NCI-H524 treated with DMSO at 0.1 percent for 48 hours (cell line): ENCODE measurements around the gene HIRIP3.
A peak's percentile ranks its signal among the peaks of the same experiment; 100 is the strongest.

ENCODE experiments used
- DNase-seq: peaks from one replicate; lab custom pipeline; 2025; lab: John Stamatoyannopoulos, UW

HIRIP3 gene

DNA sequence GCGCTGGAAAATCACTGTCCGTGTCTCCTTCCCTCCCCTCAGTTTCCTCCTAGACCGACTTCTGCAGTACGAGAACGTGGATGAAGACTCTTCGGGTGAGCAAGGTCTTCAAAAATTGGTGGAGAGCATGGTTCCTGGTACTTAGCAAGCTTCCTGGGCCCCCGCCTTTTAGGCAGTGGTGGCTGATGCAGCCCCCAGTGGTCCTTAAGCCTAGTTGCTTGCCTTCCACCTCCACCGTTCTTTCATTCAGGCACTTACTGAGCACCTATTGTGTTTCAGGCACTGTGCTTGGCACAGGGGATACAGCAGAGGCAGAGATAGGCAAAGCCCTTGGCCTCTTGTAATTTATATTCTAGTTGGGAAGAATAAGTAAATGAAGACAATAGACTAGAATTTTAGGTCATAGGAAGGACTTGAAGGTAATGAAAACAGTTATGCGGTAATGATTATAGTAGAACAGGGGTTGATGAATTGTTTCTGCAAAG is 1.4 kb upstream of the HIRIP3 start:
- no peak for DNase-seq

DNA sequence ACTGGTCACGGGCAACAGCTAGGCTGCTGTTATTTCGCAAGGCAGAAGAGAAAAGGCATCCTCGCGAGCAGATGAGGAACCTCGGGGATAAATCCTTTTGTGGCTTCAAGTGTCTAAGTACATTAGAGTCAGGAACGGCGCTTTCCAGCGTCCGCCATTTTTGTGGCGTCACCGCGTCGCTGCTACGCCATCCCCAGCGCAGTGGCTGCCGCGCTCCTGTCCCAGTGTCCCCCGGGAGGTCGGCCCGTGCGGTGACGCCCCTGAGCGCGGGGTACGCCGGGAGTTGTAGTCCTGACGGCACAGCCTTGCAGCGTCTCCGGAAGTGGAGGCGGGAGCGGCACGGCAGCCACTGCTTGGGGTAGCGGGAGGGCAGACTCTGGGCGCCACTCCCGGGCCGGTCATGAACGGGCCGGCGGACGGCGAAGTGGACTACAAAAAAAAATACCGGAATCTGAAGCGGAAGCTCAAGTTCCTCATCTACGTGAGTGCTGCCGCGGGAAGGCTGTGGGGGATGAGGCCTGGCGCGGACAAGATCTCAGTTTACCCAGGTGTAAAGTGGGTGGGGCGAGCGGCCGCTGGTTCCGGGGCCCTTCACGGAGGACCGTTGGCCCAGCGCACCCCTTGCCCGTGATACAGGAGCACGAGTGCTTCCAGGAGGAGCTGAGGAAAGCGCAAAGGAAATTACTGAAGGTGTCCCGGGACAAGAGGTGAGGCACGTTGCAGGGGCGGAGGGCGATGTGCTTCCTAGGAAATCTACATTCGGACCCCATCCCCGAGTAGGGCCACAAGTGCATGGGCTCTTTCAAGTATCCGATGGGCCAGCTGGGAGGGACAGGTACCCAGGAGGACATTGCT is 721 bp upstream of the HIRIP3 start, which contains the start of gene INO80E:
Gene INO80E, plus strand, starts transcription at position 331 of the 855 bp plus-strand sequence. Its CDS starts 70 bp downstream, at position 401.
- DNase-seq = peak; percentile 77

DNA sequence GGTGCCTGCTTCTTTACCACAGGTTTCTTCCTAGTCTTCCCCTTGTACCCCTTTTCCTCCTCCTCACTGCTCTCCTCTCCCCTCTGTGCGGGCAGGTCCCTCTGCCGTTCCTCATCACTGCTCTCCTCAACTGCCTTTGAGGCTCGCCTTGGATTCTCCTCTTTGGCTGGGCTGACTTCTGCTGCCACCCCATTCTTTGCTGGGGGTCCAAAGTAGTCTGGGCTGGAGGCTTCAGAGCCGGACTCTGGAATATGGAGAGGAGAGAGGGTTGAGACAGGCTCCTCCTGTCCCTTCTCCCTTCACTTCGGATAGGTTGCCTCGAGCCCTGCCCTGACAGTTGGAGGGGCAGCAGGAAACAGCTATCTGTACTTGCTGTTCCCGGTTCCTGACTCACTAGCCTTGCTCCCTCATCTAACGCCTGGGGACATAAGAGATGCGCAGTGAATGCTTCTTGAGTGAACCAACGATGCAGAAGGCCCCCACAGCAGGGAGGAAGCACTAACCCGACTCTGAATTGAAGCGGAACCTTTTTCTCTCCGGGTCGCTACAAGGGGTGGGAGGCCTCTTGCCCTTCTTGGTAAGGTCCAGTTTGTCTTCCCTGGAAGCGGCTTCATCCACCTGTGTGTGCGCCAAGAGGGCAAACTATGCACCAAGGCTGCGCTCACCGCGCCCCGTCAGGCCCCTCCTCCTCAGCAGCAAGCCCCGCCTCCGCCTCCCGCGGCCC is 655 bp downstream of the HIRIP3 start:
- no peak for DNase-seq

DNA sequence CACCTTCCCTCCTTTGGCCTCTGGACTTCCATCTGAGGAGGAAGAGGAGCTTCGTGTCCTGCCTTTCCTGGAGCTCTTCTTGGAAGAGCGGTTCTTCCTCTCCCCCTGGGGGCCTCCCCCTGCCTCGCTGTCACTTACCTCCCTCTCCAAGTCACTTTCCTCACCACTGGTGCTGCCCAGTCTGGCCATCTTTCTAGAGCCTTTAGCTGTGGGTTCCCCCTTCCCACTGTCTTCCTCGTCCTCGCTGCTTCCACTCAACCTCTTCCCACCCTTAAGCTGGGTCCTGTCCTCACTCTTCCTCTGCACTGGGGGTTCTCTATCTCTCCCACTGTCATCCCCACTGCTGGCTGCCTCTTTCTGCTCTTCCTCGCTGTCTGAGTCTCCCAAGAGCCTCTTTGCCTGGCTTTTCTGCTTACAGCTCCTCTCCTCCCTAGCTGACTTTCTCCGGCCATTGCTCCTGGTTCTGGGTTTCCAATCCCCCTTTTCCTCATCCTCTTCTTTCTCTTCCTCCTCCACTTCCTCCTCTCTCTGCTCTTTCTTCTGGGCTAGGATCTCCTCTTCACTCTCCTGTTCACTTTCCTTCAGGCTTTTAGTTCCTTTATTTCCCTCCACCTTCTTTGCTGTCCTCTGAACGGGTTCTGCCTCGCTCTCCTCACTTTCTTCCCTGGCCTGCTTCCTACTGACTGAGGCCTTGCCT is 1.4 kb downstream of the HIRIP3 start:
- no peak for DNase-seq

DNA sequence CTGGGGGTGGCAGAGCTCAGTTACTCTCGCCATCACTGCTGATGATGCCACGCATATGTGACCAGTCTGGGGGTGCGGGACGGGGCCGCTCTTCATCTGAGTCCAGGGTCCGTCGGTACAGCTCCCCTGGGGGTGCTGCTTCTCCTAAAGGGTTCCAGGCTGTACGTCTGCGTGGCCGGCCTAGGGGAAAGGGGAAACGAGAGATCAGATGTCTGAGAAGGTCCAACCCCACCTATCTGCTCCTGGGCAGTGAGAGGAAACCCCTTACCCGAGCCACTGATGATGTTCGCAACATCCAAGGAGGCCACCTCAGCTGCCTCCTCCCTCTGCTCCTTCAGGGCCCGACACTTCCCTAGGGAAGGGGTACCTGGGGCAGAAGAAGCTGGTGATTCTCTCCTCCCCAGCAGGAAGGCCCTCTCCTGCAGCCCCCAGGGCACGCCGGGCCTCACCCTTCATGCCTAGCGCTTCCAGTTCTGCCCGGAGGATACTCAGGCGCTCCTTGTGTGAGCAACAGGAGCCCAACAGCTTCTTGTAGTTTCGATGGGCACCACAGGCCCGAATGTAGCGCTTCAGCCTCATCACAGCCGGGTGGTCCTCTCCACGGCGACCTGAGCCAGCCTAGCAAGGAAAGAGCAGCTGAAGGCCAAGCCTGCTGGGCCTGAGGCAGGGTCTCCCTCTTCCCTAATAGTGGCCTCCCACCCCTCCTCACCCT is 2.1 kb downstream of the HIRIP3 start:
- no peak for DNase-seq

DNA sequence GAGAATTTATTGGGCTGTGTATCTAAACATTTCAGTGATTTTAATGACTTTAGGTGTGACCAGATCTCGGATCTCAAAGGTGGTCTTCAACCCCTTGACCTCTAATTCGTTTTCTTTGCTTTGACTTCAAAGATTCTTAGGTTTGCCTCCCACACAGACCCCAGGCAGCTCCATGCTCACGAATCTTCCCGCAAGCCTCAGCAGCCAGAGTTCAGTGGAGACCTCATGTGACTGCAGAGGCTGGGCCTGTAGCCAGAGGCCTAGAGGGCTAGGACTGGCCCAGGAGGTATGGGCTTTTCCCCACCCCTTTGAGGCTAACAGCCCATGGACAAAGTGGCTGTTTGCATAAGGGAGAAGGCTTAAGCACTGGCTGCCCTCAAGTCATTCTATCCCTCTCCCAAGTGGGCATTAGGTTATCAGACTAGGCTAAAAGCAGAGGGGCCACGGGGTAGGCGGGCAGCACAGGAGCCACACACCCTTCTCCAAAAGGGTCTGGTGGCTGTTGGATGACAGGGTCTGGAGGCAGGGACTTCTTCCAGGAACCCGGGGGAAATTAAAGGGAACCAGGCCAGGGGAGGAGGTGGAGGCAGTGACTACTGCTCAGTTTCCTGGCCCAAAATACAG is 3.0 kb downstream of the HIRIP3 start:
- DNase-seq = no peak

DNA sequence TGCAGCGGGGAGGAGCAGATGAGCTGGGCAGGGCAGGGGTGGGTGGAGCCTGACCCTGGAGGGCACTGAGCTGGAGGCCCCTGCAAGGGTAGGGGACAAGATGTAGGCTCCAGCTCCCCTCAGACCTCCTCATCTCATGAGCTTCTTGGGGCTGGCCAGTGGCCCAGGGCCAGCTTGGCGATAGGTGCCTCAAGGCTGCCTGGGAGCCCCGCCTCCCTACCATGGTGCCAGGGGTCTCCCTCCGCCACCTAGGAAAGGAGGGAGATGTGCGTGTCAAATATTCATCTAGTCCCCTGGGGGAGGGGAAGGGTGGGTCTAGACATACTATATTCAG is 3.9 kb downstream of the HIRIP3 start:
- DNase-seq = no peak

DNA sequence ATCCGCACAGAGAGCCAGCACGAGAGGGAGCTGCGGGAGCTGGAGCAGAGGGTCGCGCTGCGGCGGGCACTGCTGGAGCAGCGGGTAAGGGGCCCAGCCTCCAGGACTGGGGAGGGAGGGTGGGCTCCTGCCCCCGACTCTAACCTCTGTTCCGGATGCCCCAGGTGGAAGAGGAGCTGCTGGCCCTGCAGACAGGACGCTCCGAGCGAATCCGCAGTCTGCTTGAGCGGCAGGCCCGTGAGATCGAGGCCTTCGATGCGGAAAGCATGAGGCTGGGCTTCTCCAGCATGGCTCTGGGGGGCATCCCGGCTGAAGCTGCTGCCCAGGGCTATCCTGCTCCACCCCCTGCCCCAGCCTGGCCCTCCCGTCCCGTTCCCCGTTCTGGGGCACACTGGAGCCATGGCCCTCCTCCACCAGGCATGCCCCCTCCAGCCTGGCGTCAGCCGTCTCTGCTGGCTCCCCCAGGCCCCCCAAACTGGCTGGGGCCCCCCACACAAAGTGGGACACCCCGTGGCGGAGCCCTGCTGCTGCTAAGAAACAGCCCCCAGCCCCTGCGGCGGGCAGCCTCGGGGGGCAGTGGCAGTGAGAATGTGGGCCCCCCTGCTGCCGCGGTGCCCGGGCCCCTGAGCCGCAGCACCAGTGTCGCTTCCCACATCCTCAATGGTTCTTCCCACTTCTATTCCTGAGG is 4.4 kb downstream of the HIRIP3 start:
- DNase-seq = no peak

DNA sequence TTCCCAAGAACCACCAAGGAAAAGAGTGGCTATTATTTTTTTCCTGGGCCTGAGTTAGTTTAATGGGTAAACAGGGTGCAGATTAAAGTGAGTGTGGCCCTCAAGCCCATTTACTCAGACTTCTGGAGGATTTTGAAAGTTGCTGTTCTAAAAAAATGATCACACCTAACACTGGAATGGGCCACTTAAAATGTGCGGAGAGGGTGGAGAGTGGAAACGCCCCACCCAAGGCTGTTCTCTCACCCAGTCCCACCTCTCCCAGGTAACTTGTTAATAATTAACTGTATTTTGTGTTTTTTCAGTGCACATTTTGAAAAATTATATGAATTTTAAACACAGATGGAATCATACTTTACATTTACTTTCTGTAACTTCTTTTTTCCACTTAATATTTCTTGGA is 5.4 kb downstream of the HIRIP3 start:
- no peak for DNase-seq

DNA sequence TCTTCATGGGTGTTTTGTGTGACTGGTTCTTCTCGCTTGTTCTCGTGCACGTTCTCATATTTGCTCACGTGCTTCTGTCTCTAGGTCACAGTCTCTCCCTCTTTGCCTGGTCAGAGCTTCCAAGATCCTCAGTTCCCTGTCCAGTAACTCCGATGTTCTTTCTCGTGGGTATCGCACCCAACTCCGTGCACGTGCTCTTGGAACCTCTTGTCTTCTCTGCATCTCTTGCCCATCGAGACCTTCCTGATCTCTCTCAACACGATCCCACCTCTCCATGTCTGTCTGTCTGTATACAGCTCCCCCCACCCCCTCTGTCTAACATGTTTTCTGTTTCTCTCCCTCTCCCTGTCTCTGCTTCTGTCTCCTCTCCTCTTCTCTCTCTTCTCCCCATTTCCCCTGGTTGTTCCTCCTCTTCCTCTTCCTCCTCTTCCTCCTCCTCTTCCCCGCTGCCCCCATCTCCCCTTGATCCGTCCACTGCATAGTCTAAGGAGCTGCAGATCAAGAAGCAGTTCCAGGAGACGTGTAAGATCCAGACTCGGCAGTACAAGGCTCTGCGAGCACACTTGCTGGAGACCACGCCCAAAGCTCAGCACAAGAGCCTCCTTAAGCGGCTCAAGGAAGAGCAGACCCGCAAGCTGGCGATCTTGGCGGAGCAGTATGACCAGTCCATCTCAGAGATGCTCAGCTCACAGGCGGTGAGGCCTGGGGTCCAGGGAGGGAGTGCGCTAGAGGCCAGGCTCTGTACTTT is 6.1 kb downstream of the HIRIP3 start:
- no peak for DNase-seq

DNA sequence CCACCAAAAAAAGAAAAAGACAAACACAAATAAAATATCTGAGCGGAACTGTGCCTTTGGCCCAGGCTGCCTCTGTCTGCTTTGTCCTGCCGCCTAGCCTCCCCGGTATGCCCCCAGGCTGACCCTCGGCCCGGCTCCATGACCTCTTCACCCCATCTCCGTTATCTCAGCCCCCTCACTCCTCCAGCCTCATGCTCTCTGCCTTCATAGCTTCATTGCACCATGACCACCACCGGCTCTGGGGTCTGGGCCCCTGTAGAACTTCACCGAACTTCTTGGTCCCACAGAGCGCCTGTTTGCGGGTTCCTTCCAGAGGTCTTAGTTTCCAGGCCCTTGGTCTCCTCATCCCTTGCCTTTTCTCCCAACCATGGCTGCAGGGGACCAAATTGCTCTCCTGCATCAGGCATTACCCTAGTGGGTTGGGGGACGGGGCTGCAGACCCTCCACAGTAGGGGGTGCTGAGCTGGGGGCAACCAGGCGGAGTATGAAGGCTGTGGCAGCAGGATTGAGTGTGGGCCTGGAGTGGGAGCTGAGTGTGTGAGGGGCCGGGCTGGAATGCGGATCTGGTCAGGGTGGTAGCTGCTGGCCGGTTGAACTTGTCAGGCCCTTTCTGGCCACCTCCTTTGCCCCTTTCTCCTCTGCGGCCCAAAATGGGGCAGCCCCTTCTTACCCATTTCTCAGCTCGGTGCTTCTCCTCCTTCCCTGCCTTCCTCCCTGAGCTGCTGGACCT is 6.9 kb downstream of the HIRIP3 start:
- DNase-seq = no peak

DNA sequence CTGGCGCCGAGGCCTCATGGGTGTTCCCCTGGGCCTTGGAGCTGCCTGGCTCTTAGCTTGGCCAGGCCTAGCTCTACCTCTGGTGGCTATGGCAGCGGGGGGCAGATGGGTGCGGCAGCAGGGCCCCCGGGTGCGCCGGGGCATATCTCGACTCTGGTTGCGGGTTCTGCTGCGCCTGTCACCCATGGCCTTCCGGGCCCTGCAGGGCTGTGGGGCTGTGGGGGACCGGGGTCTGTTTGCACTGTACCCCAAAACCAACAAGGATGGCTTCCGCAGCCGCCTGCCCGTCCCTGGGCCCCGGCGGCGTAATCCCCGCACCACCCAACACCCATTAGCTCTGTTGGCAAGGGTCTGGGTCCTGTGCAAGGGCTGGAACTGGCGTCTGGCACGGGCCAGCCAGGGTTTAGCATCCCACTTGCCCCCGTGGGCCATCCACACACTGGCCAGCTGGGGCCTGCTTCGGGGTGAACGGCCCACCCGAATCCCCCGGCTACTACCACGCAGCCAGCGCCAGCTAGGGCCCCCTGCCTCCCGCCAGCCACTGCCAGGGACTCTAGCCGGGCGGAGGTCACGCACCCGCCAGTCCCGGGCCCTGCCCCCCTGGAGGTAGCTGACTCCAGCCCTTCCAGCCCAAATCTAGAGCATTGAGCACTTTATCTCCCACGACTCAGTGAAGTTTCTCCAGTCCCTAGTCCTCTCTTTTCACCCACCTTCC is 7.9 kb downstream of the HIRIP3 start:
- DNase-seq = no peak

DNA sequence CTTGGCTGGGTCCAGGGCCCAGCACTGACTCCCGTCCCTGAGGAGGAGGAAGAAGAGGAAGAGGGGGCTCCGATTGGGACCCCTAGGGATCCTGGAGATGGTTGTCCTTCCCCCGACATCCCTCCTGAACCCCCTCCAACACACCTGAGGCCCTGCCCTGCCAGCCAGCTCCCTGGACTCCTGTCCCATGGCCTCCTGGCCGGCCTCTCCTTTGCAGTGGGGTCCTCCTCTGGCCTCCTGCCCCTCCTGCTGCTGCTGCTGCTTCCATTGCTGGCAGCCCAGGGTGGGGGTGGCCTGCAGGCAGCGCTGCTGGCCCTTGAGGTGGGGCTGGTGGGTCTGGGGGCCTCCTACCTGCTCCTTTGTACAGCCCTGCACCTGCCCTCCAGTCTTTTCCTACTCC is 8.5 kb downstream of the HIRIP3 start:
- DNase-seq = no peak

DNA sequence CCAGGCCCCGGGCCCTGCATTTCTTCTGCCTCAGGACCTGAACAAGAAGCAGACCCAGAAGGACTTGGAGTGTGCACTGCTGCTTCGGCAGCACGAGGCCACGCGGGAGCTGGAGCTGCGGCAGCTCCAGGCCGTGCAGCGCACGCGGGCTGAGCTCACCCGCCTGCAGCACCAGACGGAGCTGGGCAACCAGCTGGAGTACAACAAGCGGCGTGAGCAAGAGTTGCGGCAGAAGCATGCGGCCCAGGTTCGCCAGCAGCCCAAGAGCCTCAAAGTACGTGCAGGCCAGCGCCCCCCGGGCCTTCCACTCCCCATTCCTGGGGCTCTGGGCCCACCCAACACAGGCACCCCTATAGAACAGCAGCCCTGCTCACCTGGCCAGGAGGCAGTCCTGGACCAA is 9.2 kb downstream of the HIRIP3 start:
- DNase-seq = no peak

DNA sequence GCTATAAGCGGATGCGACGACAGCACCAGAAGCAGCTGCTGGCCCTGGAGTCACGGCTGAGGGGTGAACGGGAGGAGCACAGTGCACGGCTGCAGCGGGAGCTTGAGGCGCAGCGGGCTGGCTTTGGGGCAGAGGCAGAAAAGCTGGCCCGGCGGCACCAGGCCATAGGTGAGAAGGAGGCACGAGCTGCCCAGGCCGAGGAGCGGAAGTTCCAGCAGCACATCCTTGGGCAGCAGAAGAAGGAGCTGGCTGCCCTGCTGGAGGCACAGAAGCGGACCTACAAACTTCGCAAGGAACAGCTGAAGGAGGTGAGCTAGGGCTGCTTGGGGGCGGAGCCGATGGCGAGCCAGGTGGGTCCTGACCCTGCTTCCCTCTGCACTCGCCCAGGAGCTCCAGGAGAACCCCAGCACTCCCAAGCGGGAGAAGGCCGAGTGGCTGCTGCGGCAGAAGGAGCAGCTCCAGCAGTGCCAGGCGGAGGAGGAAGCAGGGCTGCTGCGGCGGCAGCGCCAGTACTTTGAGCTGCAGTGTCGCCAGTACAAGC is 10.1 kb downstream of the HIRIP3 start:
- DNase-seq = no peak

DNA sequence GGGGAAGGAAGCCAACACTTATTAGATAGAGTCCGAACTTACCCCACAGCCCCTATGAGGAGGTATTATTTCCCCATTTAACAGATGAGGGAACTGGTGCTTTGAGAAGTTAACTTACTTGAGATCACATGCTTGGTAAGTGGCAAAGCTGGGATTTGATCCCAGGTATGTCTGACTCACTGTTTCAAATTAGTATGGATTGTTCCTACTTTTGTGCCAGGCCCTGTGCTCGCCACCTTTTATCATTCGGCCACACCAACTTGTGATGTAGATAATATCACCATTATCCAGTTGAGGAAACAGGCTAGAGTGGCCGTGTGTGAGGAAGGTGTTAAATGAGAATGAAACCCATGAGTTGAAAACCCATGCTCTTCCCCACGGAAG is 10.7 kb downstream of the HIRIP3 start:
- DNase-seq = no peak

DNA sequence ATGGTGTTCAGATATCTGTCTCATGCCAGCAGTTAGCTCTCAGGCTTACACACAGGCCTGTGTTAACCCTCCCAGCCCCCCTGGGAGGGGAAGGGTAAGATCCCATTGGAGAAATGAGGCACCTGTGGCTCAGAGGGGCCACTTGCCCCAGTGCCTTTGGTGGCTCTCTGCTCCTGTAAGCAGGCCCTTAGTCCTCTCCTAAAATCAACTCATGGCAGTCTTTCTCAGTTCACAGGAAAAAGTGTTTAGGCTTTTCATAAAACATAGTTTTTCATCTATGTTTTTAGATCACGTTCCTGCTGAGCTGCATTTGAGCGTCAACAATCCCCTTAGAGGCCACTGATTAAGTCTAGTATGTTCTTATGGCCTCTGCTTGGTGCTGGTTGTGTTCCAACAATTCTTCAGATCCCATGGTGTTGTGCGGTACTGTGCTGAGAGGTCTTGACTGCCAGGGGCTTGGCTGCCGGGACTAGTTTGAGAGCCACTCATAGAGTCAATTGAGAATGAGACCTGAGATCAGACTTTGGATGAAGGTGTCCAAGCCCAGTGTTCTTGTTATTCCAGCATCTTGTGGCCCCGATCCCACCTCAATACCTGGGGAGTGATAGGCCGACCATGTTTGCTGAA is 11.2 kb downstream of the HIRIP3 start:
- DNase-seq = no peak
